Neural progenitor cell (in vitro differentiated cells): ENCODE measurements around the gene LCE1C.

Source experiments
- EZH2 ChIP-seq: fragments of 200-600 bp; sonication (generic); IDR thresholded peaks from 2 replicates; pipeline ENCODE4 v1.6.1; 2017; ENCODE audit warnings: antibody characterized with exemption, mild to moderate bottlenecking, moderate library complexity
- EZH2phosphoT487 ChIP-seq: fragments of 200-600 bp; sonication (generic); IDR thresholded peaks from 2 replicates; pipeline ENCODE4 v1.6.1; 2017; ENCODE audit warnings: antibody characterized with exemption
- TF ChIP-seq, protein P1 (sequence below): fragments of 200-600 bp; sonication (generic); IDR thresholded peaks from 2 replicates; pipeline ENCODE4 v1.5.1; 2017; ENCODE audit warnings: antibody characterized with exemption, mild to moderate bottlenecking

DNA sequence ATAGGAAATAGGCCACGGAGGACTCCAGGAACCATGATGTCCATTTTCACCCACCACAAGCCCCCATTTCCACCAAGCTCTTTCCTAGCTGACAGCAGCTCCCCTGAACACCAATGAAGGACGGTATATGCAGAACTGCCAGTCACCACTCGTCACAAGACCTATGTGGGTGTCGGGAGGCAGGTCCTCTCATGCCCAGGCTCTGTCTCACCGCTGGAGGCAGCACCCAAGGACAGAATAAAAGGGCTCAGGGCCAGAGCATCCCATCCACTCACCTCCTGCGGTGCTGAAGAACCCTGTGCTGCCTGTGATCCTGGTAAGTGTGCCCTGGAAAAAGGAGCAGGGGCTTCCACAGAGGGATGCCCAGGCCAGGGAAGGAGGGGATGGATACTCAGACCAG lies 31.6 kb downstream of the LCE1C start, which contains the start of gene LCE1F:
- TF ChIP-seq, protein P1, sequence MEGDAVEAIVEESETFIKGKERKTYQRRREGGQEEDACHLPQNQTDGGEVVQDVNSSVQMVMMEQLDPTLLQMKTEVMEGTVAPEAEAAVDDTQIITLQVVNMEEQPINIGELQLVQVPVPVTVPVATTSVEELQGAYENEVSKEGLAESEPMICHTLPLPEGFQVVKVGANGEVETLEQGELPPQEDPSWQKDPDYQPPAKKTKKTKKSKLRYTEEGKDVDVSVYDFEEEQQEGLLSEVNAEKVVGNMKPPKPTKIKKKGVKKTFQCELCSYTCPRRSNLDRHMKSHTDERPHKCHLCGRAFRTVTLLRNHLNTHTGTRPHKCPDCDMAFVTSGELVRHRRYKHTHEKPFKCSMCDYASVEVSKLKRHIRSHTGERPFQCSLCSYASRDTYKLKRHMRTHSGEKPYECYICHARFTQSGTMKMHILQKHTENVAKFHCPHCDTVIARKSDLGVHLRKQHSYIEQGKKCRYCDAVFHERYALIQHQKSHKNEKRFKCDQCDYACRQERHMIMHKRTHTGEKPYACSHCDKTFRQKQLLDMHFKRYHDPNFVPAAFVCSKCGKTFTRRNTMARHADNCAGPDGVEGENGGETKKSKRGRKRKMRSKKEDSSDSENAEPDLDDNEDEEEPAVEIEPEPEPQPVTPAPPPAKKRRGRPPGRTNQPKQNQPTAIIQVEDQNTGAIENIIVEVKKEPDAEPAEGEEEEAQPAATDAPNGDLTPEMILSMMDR: no peak
- TF ChIP-seq EZH2 (no peak), EZH2phosphoT487 (no peak)
